GM06990 (cell line): ENCODE results near the gene PPM1F.

Source experiments
- DNase-seq: peaks from one replicate; pipeline ENCODE4 v3.0.0-alpha.2; 2011; ENCODE audit not compliant: insufficient read length; ENCODE audit errors: extremely low read depth
- H3K27me3 ChIP-seq: replicated peaks from 2 replicates; pipeline ENCODE4 v1.6.0; 2011; ENCODE audit warnings: low read length; ENCODE audit not compliant: control insufficient read depth, insufficient read depth
- H3K36me3 ChIP-seq: 2 replicates; pipeline ENCODE4 v1.5.1; 2011; ENCODE audit warnings: low read length; ENCODE audit not compliant: control insufficient read depth, insufficient read depth
- H3K4me3 ChIP-seq: replicated peaks from 2 replicates; pipeline ENCODE4 v1.5.1; 2011; ENCODE audit warnings: low read depth, mild to moderate bottlenecking, control low read depth, low read length
- TF ChIP-seq, protein P1 (sequence below): IDR thresholded peaks from 2 replicates; pipeline ENCODE4 v1.5.1; 2011; ENCODE audit warnings: low read length, control low read depth, mild to moderate bottlenecking, inconsistent platforms; ENCODE audit not compliant: insufficient read depth, poor library complexity, severe bottlenecking

PPM1F gene

DNA sequence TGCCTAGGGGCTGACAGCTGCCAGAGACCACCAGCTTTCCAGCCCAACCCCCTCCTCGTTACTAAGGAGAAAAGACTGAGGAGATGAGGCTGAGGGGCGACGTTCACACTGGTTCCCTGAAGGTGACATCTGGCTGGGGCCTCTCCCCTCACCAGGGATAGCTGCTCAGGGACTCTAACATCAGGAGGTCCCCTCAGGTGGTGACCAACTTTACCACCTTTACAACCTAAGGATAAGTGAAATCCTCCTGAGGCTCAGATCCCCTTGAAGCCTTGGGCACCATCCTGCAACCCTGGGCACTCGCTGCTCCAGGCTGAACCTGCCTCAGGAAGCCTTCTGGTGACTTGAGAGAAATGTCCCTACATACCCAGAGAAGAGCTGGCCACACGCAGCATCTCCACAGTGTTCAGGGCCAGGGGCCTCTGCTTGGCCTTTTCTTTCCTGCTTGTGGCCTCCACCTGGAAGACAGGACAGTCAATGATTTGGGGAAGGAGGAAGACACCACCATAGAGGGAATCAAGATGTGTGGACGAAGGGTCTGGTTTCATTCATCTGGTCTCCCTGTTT, 12.4 kb upstream of the PPM1F start:
- TF ChIP-seq, protein P1, sequence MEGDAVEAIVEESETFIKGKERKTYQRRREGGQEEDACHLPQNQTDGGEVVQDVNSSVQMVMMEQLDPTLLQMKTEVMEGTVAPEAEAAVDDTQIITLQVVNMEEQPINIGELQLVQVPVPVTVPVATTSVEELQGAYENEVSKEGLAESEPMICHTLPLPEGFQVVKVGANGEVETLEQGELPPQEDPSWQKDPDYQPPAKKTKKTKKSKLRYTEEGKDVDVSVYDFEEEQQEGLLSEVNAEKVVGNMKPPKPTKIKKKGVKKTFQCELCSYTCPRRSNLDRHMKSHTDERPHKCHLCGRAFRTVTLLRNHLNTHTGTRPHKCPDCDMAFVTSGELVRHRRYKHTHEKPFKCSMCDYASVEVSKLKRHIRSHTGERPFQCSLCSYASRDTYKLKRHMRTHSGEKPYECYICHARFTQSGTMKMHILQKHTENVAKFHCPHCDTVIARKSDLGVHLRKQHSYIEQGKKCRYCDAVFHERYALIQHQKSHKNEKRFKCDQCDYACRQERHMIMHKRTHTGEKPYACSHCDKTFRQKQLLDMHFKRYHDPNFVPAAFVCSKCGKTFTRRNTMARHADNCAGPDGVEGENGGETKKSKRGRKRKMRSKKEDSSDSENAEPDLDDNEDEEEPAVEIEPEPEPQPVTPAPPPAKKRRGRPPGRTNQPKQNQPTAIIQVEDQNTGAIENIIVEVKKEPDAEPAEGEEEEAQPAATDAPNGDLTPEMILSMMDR, result no peak
- H3K36me3 ChIP-seq, result peaks cover 46% of the 10 kb centered on the region

DNA sequence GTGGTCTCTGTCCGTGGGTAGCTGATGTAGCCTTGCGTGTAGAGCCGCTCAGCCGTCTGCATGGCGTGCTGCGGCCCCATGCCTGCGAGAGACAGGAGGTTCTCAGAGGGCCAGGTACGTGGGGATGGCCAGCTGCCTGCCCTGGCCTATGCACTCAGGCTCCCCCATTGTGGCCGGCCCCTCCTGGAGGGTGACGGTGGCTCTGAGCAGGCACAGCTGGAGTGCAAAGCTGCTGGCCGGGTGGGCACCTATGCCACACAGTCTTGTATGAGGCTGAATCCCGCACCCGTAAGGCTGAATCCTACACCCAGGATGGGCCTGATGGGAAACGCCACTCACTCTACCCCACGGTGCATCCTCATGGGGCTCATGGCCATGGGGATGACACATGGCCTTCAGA, 11.6 kb upstream of the PPM1F start:
- TF ChIP-seq, protein P1, result no peak
- no peak for DNase-seq
- Histone ChIP-seq H3K4me3 (no peak overlapping the region), H3K36me3 (peaks cover 52% of the 10 kb centered on the region), H3K27me3 (no peaks in the 10 kb centered on the region)

More for the DNA sequence above, 12.4 kb upstream of the PPM1F start:
- DNase-seq, result no peak
- no peaks in the 10 kb centered on the region for H3K27me3 ChIP-seq
- no peak overlapping the region for H3K4me3 ChIP-seq

DNA sequence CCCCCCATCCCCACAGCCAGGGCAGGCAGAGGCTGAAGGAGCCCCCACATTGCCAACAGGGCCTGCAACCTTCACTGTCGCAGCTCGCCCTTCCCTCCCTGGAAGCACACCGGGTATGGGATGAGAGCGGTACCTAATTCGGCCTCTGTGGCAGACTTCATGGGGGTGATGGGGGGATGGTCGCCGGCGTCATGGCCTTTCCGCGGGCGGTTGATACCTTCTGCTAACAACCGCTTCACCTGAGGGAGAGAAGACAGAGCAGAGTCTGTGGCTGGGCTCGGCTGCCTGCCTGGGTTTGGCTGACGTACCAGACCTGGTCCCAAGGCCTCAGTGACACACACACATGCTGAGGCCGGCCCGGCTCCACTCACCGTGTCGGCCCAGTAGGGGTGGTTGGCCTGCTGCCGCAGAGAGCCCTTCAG, 11.2 kb upstream of the PPM1F start:
- H3K27me3 ChIP-seq, result no peaks in the 10 kb centered on the region
- TF ChIP-seq, protein P1, result no peak
- peaks cover 55% of the 10 kb centered on the region for H3K36me3 ChIP-seq

DNA sequence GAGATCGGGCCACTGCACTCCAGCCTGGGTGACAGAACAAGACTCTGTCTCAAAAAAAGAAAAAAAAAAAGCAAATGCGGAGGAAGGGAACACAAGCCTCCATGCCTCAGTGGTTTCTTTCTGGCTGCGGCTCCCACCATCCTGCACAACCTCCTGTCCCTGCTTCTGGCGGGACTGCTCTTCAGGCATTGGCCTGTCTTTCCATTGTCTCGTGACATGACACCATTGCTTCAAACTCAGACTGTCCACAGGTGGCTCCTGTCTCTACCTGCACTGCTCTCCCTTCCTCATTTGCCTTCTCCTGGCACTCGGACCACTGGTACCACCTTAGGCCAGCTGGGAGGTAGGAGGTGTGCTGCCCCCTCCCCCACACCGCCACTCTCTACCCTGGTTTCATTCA, 10.6 kb upstream of the PPM1F start:
- Histone ChIP-seq H3K4me3 (no peak overlapping the region), H3K36me3 (peaks cover 59% of the 10 kb centered on the region), H3K27me3 (no peaks in the 10 kb centered on the region)
- no peak for DNase-seq
- TF ChIP-seq, protein P1, result no peak

More for the DNA sequence above, 11.2 kb upstream of the PPM1F start:
- H3K4me3 ChIP-seq, result no peak overlapping the region
- no peak for DNase-seq

DNA sequence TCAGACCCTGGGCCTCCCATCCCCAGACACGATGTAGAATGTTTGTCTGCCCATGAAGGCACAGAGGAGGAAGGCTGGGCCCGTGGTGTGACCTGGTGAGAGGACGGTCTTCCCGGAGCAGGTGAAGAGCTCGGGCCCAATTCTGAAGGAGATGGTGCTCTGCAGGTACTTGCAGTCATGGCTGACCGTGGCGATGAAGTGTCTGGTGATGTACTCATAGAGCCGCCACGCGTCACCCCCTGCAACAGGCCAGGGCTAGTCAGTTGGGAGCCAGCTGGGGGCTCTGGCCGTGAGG, 10.0 kb upstream of the PPM1F start:
- H3K4me3 ChIP-seq, result no peak overlapping the region

More for the DNA sequence above, 10.0 kb upstream of the PPM1F start:
- Histone ChIP-seq H3K27me3 (no peaks in the 10 kb centered on the region), H3K36me3 (peaks cover 56% of the 10 kb centered on the region)
- TF ChIP-seq, protein P1, result no peak
- DNase-seq, result no peak
